MCF 10A (cell line): ENCODE measurements around the gene LRP6. TPM values are rescaled to one million over a fixed set of nuclear protein-coding genes. Genes with fewer than 3 reads are reported as not detected.

Experiments used
- BruUV-seq: library from RNA; stranded (reverse); fragments of 400-500 nt; replicated peaks from 2 replicates; lab custom pipeline; 2021; lab: Mats Ljungman, UMichigan
- CTCF ChIA-PET: fragments of 300-600 bp; sonication (Branson Sonifier 250); formaldehyde crosslinking; extraction: SDS; loops from one replicate; lab custom pipeline; 2021; ENCODE audit warnings: antibody characterized with exemption, inconsistent platforms; lab: Yijun Ruan, JAX
- POLR2A ChIA-PET: fragments of 300-600, 350-650 bp; sonication (Branson Sonifier 250); formaldehyde crosslinking; extraction: SDS; loops from one replicate; lab custom pipeline; 2020; ENCODE audit warnings: antibody characterized with exemption, inconsistent platforms; lab: Yijun Ruan, JAX
- DNase-seq: peaks from one replicate; pipeline ENCODE4 v3.0.0-alpha.2; 2018; ENCODE audit not compliant: unreplicated experiment
- H3K27ac Mint-ChIP-seq: one replicate; pipeline ENCODE4 v1.8.0; 2022; ENCODE audit warnings: mild to moderate bottlenecking, low read depth, mixed read lengths; ENCODE audit not compliant: unreplicated experiment
- H3K27me3 Mint-ChIP-seq: one replicate; pipeline ENCODE4 v1.8.0; 2022; ENCODE audit warnings: mixed read lengths; ENCODE audit not compliant: insufficient read depth, unreplicated experiment
- H3K36me3 Mint-ChIP-seq: one replicate; pipeline ENCODE4 v1.8.0; 2022; ENCODE audit warnings: mild to moderate bottlenecking, moderate library complexity, mixed read lengths; ENCODE audit not compliant: insufficient read depth, unreplicated experiment
- H3K4me1 Mint-ChIP-seq: one replicate; pipeline ENCODE4 v1.8.0; 2022; ENCODE audit warnings: mixed read lengths; ENCODE audit not compliant: insufficient read depth, unreplicated experiment
- H3K4me3 Mint-ChIP-seq: one replicate; pipeline ENCODE4 v1.8.0; 2022; ENCODE audit warnings: mild to moderate bottlenecking, moderate library complexity, mixed read lengths; ENCODE audit not compliant: unreplicated experiment
- H3K9me3 Mint-ChIP-seq: one replicate; pipeline ENCODE4 v1.8.0; 2022; ENCODE audit warnings: mixed read lengths; ENCODE audit not compliant: unreplicated experiment
- CTCF ChIP-seq: fragments of 200-600 bp; IDR thresholded peaks from one replicate; pipeline ENCODE4 v1.8.0; 2022; ENCODE audit warnings: antibody characterized with exemption, mild to moderate bottlenecking; ENCODE audit not compliant: unreplicated experiment
- intact Hi-C: fragments of 100-400 bp; cut with micrococcal nuclease; formaldehyde crosslinking; loops from 2 replicates; pipeline ENCODE4 v1.14.1; 2022
- total RNA-seq: library from RNA; stranded (reverse); gene quantifications from 2 replicates; pipeline ENCODE4 v1.2.3, GENCODE V29; 2022

The LRP6 gene
- total RNA-seq, 1 experiment from 2014 or later: 24.9 TPM

GRCh38 chr12:12247584-12247983 lies 19.3 kb downstream of the LRP6 start:
- ChIA-PET CTCF (interaction anchor here (0.6 to 3.3 kb wide), 3 partner anchors 80 to 655 kb away, joined by 3 to 12 read pairs (median 4); no protein-coding TSS in a partner anchor), POLR2A (interaction anchor here (1.0 kb wide), 1 partner anchor 20 kb away, joined by 3 read pairs; no protein-coding TSS in a partner anchor)
- Mint-ChIP-seq H3K9me3 (no peaks in the 10 kb centered on the region), H3K27ac (no peak overlapping the region), H3K36me3 (peaks cover 20% of the 10 kb centered on the region), H3K4me3 (no peak overlapping the region), H3K4me1 (peaks cover 9% of the 10 kb centered on the region), H3K27me3 (no peaks in the 10 kb centered on the region)
- intact Hi-C loops: no loop called here
- no peak for DNase-seq
- no TSS peak for BruUV-seq
- no peak for TF ChIP-seq CTCF

GRCh38 chr12:12244341-12244740 lies 22.5 kb downstream of the LRP6 start:
- no TSS peak for BruUV-seq
- H3K36me3 Mint-ChIP-seq: peaks cover 23% of the 10 kb centered on the region
- TF ChIP-seq CTCF: no peak
- no peak overlapping the region for H3K4me3 Mint-ChIP-seq
- ChIA-PET CTCF (interaction anchor here (0.9 kb wide), 1 partner anchor 18 kb away, joined by 5 read pairs; no protein-coding TSS in a partner anchor), POLR2A (interaction anchor here (0.8 to 1.6 kb wide), 2 partner anchors 20 to 24 kb away, joined by 3 to 7 read pairs; no protein-coding TSS in a partner anchor)
- H3K4me1 Mint-ChIP-seq: peaks cover 8% of the 10 kb centered on the region
- no peaks in the 10 kb centered on the region for H3K9me3 Mint-ChIP-seq
- intact Hi-C loops: no loop called here
- DNase-seq: no peak
- H3K27me3 Mint-ChIP-seq: no peaks in the 10 kb centered on the region
- H3K27ac Mint-ChIP-seq: no peak overlapping the region

GRCh38 chr12:12240662-12241340 lies 26.0 kb downstream of the LRP6 start:
- Mint-ChIP-seq H3K4me1 (peaks cover 17% of the 10 kb centered on the region), H3K36me3 (peaks cover 23% of the 10 kb centered on the region), H3K4me3 (no peak overlapping the region), H3K9me3 (peaks cover 7% of the 10 kb centered on the region), H3K27me3 (no peaks in the 10 kb centered on the region), H3K27ac (no peak overlapping the region)
- CTCF ChIA-PET: interaction anchor here (0.6 to 2.4 kb wide), 2 partner anchors 15 to 25 kb away, joined by 3 to 7 read pairs; no protein-coding TSS in a partner anchor
- POLR2A ChIA-PET: interaction anchor here (0.6 to 4.3 kb wide), 3 partner anchors 11 to 77 kb away, joined by 3 to 29 read pairs (median 3); partner anchors contain the start of gene LRP6
- BruUV-seq: no TSS peak
- DNase-seq: no peak
- intact Hi-C loops: no loop called here
- no peak for TF ChIP-seq CTCF

- Mint-ChIP-seq H3K4me1 (peaks cover 17% of the 10 kb centered on the region), H3K4me3 (no peak overlapping the region), H3K9me3 (peaks cover 7% of the 10 kb centered on the region), H3K27ac (no peak overlapping the region), H3K27me3 (no peaks in the 10 kb centered on the region), H3K36me3 (peaks cover 19% of the 10 kb centered on the region)
- no peak for TF ChIP-seq CTCF
- intact Hi-C loops: no loop called here
- BruUV-seq: no TSS peak
- POLR2A ChIA-PET: interaction anchor here (0.6 to 4.3 kb wide), 5 partner anchors 10 to 64 kb away, joined by 3 to 29 read pairs (median 4); partner anchors contain the start of gene LRP6
- no peak for DNase-seq
- CTCF ChIA-PET: interaction anchor here (0.6 to 1.1 kb wide), 3 partner anchors 17 to 100 kb away, joined by 3 read pairs; no protein-coding TSS in a partner anchor
Observed at GRCh38 chr12:12239127-12239526, 27.7 kb downstream of the LRP6 start.
